ENCODE results near the gene DACH1.

GRCh38 chr13:71536201-71536600 lies 330.8 kb downstream of the DACH1 start:
- TF ChIP-seq, protein P1, sequence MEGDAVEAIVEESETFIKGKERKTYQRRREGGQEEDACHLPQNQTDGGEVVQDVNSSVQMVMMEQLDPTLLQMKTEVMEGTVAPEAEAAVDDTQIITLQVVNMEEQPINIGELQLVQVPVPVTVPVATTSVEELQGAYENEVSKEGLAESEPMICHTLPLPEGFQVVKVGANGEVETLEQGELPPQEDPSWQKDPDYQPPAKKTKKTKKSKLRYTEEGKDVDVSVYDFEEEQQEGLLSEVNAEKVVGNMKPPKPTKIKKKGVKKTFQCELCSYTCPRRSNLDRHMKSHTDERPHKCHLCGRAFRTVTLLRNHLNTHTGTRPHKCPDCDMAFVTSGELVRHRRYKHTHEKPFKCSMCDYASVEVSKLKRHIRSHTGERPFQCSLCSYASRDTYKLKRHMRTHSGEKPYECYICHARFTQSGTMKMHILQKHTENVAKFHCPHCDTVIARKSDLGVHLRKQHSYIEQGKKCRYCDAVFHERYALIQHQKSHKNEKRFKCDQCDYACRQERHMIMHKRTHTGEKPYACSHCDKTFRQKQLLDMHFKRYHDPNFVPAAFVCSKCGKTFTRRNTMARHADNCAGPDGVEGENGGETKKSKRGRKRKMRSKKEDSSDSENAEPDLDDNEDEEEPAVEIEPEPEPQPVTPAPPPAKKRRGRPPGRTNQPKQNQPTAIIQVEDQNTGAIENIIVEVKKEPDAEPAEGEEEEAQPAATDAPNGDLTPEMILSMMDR (conservative IDR thresholded peaks at IDR 0.05; ENCODE audit: low read depth, low read length): no peak
- TF ChIP-seq EZH2 (IDR thresholded peaks at IDR 0.05; ENCODE audit: borderline replicate concordance, low read depth, low read length, poor library complexity, severe bottlenecking): no peak
